ENCODE results near the gene PPFIA4.

PPFIA4 gene

DNA sequence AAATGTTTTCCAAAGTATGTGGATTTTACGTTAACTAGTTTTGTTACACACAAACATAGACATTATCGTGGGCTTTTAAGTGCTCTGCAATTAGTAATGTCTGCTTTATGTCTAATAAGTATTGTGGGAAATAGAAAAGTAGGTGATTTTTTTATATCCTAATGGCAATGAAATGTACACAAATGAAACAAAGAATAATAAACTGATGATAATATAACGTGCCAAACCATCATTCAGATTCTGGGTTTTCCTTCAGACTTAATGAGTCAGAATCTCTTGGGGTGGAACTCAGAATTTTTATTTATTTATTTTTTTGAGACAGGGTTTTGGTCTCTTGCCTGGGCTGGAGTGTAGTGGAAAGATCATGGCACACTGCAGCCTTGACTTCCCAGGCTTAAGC lies 17.1 kb upstream of the PPFIA4 start:
- no peak overlapping the region for H3K27ac ChIP-seq (ENCODE audit: low read length)
- no peaks in the 10 kb centered on the region for H3K9me3 ChIP-seq (replicated peaks; ENCODE audit: insufficient read depth, low read length)
- DNase-seq, result no peak
- peaks cover 21% of the 10 kb centered on the region for H3F3A ChIP-seq (ENCODE audit: insufficient read depth, low read length)
- H2AFZ ChIP-seq (ENCODE audit: low read length), result no peak overlapping the region
- peaks cover 13% of the 10 kb centered on the region; the same call in 1 of the 2 replicates for H3K36me3 ChIP-seq (replicated peaks; ENCODE audit: insufficient read depth, low read length)
- no peaks in the 10 kb centered on the region for H4K20me1 ChIP-seq (ENCODE audit: insufficient read depth, low read length)
- H3K27me3 ChIP-seq (replicated peaks; ENCODE audit: insufficient read depth, low read length), result no peaks in the 10 kb centered on the region
- TF ChIP-seq, protein P1, sequence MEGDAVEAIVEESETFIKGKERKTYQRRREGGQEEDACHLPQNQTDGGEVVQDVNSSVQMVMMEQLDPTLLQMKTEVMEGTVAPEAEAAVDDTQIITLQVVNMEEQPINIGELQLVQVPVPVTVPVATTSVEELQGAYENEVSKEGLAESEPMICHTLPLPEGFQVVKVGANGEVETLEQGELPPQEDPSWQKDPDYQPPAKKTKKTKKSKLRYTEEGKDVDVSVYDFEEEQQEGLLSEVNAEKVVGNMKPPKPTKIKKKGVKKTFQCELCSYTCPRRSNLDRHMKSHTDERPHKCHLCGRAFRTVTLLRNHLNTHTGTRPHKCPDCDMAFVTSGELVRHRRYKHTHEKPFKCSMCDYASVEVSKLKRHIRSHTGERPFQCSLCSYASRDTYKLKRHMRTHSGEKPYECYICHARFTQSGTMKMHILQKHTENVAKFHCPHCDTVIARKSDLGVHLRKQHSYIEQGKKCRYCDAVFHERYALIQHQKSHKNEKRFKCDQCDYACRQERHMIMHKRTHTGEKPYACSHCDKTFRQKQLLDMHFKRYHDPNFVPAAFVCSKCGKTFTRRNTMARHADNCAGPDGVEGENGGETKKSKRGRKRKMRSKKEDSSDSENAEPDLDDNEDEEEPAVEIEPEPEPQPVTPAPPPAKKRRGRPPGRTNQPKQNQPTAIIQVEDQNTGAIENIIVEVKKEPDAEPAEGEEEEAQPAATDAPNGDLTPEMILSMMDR (IDR thresholded peaks at IDR 0.05; ENCODE audit: low read length), result no peak
- TF ChIP-seq EZH2phosphoT487 (IDR thresholded peaks at IDR 0.05; ENCODE audit: low read length), result no peak
- TF ChIP-seq EZH2 (optimal IDR thresholded peaks at IDR 0.05; ENCODE audit: low read depth, low read length), result no peak
- H3K9ac ChIP-seq (ENCODE audit: low read length), result no peak overlapping the region
- H3K4me3 ChIP-seq (ENCODE audit: low read length), result no peak overlapping the region
- peaks cover 60% of the 10 kb centered on the region for H3K79me2 ChIP-seq (ENCODE audit: low read length)
- peaks cover 12% of the 10 kb centered on the region for H3K4me1 ChIP-seq (ENCODE audit: low read length)
- no peaks in the 10 kb centered on the region for H3K9me2 ChIP-seq (replicated peaks; ENCODE audit: insufficient read depth, low read length)
- H3K4me2 ChIP-seq (ENCODE audit: low read depth, low read length), result peak overlapping the region; percentile 72; the same call in 1 of the 2 replicates

DNA sequence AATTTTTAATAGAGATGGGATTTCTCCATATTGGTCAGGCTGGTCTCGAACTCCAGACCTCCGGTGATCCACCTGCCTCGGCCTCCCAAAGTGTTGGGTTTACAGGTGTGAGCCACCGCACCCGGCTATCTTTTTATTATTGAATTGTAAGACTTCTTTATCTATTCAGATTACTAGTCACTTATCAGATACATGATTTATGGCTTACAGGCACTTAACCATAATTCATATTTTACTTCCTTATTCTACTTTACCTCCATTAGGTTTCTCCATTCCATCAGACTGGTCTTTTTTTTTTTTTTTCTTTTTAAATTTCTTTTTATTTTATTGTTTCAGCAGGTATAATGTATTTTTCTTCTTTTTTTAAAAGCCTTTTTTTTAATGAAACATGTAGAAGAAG lies 14.7 kb upstream of the PPFIA4 start:
- H4K20me1 ChIP-seq (ENCODE audit: insufficient read depth, low read length), result no peaks in the 10 kb centered on the region

DNA sequence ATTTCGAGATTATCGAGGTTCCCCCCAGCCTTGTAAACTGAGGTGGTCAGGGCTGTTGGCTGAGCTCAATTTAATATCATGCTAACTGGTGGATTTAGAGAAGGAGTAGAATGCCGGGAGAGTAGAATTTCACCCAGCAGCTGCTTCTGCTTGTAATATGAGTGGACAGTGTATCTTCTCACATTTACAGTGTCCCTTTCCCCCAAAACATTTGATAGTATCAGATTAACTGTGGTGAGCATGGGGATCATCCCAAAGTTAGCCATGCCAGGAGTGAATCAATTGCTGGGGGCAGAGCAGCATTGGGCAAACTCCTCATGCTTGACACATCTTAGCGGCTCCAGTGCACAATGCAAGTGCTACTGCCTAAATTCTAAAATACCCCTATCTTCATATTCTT lies 9.2 kb upstream of the PPFIA4 start:
- no peak for TF ChIP-seq EZH2phosphoT487 (IDR thresholded peaks at IDR 0.05; ENCODE audit: low read length)
- TF ChIP-seq, protein P1 (IDR thresholded peaks at IDR 0.05; ENCODE audit: low read length), result no peak
- TF ChIP-seq EZH2 (optimal IDR thresholded peaks at IDR 0.05; ENCODE audit: low read depth, low read length), result no peak
- H2AFZ ChIP-seq (ENCODE audit: low read length), result no peak overlapping the region
- no peaks in the 10 kb centered on the region for H3K27me3 ChIP-seq (replicated peaks; ENCODE audit: insufficient read depth, low read length)
- no peaks in the 10 kb centered on the region for H3F3A ChIP-seq (ENCODE audit: insufficient read depth, low read length)
- H4K20me1 ChIP-seq (ENCODE audit: insufficient read depth, low read length), result 0 out of 2 replicates have a peak, but pooled peaks cover 2% of the 10 kb centered on the region
- H3K4me3 ChIP-seq (ENCODE audit: low read length), result no peak overlapping the region
- peaks cover 41% of the 10 kb centered on the region for H3K79me2 ChIP-seq (ENCODE audit: low read length)
- H3K27ac ChIP-seq (ENCODE audit: low read length), result no peak overlapping the region
- H3K4me2 ChIP-seq (ENCODE audit: low read depth, low read length), result no peak overlapping the region
- H3K9ac ChIP-seq (ENCODE audit: low read length), result no peak overlapping the region
- no peaks in the 10 kb centered on the region for H3K9me3 ChIP-seq (replicated peaks; ENCODE audit: insufficient read depth, low read length)
- H3K4me1 ChIP-seq (ENCODE audit: low read length), result no peaks in the 10 kb centered on the region
- DNase-seq, result no peak
- peaks cover 21% of the 10 kb centered on the region for H3K36me3 ChIP-seq (replicated peaks; ENCODE audit: insufficient read depth, low read length)
- H3K9me2 ChIP-seq (replicated peaks; ENCODE audit: insufficient read depth, low read length), result no peaks in the 10 kb centered on the region

More for the DNA sequence above, 14.7 kb upstream of the PPFIA4 start:
- H3K4me2 ChIP-seq (ENCODE audit: low read depth, low read length), result no peak overlapping the region
- no peak overlapping the region for H3K4me3 ChIP-seq (ENCODE audit: low read length)
- DNase-seq, result no peak
- H3K4me1 ChIP-seq (ENCODE audit: low read length), result peaks cover 8% of the 10 kb centered on the region
- peaks cover 17% of the 10 kb centered on the region for H3F3A ChIP-seq (ENCODE audit: insufficient read depth, low read length)
- no peaks in the 10 kb centered on the region for H3K9me3 ChIP-seq (replicated peaks; ENCODE audit: insufficient read depth, low read length)
- H3K9ac ChIP-seq (ENCODE audit: low read length), result no peak overlapping the region
- TF ChIP-seq EZH2 (optimal IDR thresholded peaks at IDR 0.05; ENCODE audit: low read depth, low read length) (no peak), EZH2phosphoT487 (IDR thresholded peaks at IDR 0.05; ENCODE audit: low read length) (no peak)
- TF ChIP-seq, protein P1 (IDR thresholded peaks at IDR 0.05; ENCODE audit: low read length), result no peak
- peaks cover 73% of the 10 kb centered on the region for H3K79me2 ChIP-seq (ENCODE audit: low read length)
- no peaks in the 10 kb centered on the region for H3K9me2 ChIP-seq (replicated peaks; ENCODE audit: insufficient read depth, low read length)
- H3K27me3 ChIP-seq (replicated peaks; ENCODE audit: insufficient read depth, low read length), result no peaks in the 10 kb centered on the region
- no peak overlapping the region for H2AFZ ChIP-seq (ENCODE audit: low read length)
- H3K36me3 ChIP-seq (replicated peaks; ENCODE audit: insufficient read depth, low read length), result peaks cover 18% of the 10 kb centered on the region
- H3K27ac ChIP-seq (ENCODE audit: low read length), result no peak overlapping the region

All from MM.1S (cell line).